ENCODE data around the gene EFNA5.
A peak's percentile ranks its signal among the peaks of the same experiment; 100 is the strongest.

Gene EFNA5

DNA sequence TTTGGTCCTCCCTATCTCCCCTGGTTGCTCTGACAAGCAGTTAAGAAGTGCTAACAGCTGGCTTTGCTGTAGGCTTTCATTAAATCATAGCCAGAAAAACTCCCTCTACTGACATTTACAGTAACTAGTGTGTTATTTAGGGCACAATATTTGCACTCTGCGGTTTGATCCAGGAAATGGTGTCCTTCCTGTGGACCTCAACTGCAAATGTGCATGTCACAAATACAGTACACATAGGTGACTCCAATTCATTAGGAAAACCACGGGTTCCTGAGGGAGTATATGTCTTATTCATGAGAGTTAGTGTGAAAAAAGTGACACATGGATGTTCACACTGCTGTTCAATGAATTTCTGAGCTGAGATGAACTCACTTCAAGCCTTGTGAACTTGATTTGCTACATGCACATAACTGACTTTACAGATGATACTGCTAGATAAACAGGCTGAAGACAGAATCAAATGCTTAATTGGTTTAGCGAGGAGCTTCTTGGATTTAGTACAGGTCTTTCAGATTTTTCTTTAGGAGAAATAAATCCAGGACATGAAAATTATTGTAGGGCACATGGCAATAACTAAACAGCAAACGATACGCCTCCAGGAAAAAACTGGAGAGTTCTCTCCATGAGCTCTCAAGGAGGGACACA lies 281.5 kb downstream of the EFNA5 start:
- TF ChIP-seq, protein P1, sequence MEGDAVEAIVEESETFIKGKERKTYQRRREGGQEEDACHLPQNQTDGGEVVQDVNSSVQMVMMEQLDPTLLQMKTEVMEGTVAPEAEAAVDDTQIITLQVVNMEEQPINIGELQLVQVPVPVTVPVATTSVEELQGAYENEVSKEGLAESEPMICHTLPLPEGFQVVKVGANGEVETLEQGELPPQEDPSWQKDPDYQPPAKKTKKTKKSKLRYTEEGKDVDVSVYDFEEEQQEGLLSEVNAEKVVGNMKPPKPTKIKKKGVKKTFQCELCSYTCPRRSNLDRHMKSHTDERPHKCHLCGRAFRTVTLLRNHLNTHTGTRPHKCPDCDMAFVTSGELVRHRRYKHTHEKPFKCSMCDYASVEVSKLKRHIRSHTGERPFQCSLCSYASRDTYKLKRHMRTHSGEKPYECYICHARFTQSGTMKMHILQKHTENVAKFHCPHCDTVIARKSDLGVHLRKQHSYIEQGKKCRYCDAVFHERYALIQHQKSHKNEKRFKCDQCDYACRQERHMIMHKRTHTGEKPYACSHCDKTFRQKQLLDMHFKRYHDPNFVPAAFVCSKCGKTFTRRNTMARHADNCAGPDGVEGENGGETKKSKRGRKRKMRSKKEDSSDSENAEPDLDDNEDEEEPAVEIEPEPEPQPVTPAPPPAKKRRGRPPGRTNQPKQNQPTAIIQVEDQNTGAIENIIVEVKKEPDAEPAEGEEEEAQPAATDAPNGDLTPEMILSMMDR (IDR thresholded peaks at IDR 0.05; ENCODE audit: insufficient read depth, low read length, poor library complexity, severe bottlenecking) = peak; percentile 7
- no peaks in the 10 kb centered on the region for H3K27me3 ChIP-seq (replicated peaks; ENCODE audit: control insufficient read depth, insufficient read depth, low read length)
- DNase-seq (ENCODE audit: extremely low read depth, insufficient read length) = peak; percentile 78
- no peak overlapping the region for H3K4me3 ChIP-seq (replicated peaks; ENCODE audit: low read depth, low read length)
- no peaks in the 10 kb centered on the region for H3K36me3 ChIP-seq (ENCODE audit: control insufficient read depth, insufficient read depth, low read length)

DNA sequence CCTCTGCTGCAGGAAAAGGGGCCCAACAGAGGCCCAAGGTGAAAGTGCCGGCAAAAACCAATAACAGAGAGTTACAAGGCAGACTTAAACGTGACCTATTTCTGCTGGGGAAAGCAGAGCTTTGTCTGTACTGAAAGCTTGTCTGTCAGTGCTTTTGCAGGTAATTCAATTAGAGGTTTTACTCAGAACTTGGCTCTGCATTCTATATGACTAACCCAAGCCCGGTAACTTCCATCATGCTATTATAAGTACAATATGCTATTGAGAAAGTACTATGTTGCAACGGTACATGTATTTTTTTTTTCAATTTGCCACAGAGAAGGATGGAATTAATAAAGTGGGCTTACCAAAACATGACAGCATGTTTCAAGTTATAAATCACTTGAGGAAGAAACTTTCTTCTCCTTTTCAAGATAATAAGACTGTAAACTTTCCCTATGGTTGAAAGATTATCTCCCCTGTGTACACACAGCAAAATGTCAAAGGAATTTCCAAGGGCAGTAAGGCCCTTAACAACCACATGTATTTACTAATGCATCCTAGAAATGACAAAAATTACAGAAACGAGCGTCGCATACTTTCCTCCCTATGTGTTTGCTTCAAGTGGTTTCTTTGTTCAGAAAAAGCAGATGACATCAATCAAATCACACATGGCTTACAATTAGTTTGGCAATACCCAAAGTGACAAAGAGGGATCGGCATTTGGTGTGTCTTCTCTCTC lies 282.4 kb downstream of the EFNA5 start:
- no peaks in the 10 kb centered on the region for H3K36me3 ChIP-seq (ENCODE audit: control insufficient read depth, insufficient read depth, low read length)
- DNase-seq (ENCODE audit: extremely low read depth, insufficient read length) = peak; percentile 59
- no peaks in the 10 kb centered on the region for H3K27me3 ChIP-seq (replicated peaks; ENCODE audit: control insufficient read depth, insufficient read depth, low read length)
- no peak overlapping the region for H3K4me3 ChIP-seq (replicated peaks; ENCODE audit: low read depth, low read length)
- TF ChIP-seq, protein P1 (IDR thresholded peaks at IDR 0.05; ENCODE audit: insufficient read depth, low read length, poor library complexity, severe bottlenecking) = no peak

DNA sequence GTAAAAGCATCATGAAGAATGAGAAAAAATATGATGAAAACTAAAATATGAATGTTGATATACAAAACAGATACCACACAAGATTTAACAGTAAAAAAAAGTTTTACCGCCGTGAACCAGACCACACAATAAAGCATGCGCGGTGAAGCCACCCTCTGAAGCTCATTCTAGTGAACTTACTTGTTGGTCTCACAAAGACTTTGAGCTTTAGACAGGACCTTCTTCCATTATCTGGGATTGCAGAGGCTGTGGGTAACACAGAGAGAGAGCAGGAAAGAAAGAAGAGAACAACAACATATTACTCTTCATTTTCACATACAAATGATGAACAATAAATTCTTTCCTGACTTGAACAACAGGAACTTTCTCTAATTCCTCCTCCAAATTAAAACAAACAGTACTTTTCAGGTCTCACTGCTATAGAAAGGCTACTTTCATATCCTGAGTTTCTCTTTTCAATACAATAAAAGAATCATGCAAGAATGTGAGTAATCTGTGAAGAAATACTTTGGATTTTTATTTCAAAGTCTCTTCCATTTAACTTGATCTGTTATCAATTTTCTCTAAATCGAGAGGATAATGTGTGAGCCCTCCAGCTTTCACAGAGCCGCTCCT lies 283.1 kb downstream of the EFNA5 start:
- H3K27me3 ChIP-seq (replicated peaks; ENCODE audit: control insufficient read depth, insufficient read depth, low read length) = no peaks in the 10 kb centered on the region
- H3K36me3 ChIP-seq (ENCODE audit: control insufficient read depth, insufficient read depth, low read length) = no peaks in the 10 kb centered on the region
- TF ChIP-seq, protein P1 (IDR thresholded peaks at IDR 0.05; ENCODE audit: insufficient read depth, low read length, poor library complexity, severe bottlenecking) = no peak
- no peak overlapping the region for H3K4me3 ChIP-seq (replicated peaks; ENCODE audit: low read depth, low read length)
- no peak for DNase-seq (ENCODE audit: extremely low read depth, insufficient read length)

DNA sequence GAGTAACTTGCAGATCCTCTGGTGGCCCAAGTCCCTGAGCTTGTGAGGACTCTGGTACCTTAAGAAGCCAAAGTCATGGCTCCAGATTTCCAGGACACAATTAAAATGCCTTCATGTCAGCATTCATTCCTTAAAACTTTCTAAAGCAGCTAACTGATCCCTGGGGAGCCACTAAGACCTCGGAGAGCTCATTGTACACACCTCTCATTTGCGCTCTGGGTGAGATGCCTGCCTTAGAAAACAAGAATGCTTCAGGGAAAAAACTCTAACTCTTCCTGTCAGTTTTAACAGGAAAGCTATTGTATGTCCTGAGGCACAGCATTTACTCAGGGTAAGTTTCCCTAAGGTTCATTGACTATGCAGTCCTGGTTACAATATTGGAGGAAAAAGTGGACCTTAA lies 285.0 kb downstream of the EFNA5 start:
- no peaks in the 10 kb centered on the region for H3K36me3 ChIP-seq (ENCODE audit: control insufficient read depth, insufficient read depth, low read length)
- no peaks in the 10 kb centered on the region for H3K27me3 ChIP-seq (replicated peaks; ENCODE audit: control insufficient read depth, insufficient read depth, low read length)
- TF ChIP-seq, protein P1 (IDR thresholded peaks at IDR 0.05; ENCODE audit: insufficient read depth, low read length, poor library complexity, severe bottlenecking) = no peak
- no peak overlapping the region for H3K4me3 ChIP-seq (replicated peaks; ENCODE audit: low read depth, low read length)
- no peak for DNase-seq (ENCODE audit: extremely low read depth, insufficient read length)

DNA sequence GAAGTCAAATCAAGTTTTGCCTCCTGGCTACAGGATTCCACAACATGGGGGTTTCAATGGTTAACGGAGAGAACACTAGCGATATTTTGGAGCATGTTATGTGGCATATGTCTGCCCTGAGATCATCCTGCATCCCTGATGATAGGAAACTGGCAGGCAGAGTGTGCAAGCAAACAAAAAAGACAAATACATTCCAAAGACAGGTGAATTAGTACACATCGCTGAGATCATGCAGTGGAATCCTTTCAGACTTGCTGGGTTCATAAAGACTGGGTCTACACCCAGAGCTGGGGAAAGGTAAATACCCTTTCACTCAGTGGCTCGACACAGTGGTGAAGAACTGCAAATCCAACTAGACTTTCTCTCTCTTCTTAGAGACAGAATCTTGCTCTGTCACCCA lies 286.5 kb downstream of the EFNA5 start:
- H3K4me3 ChIP-seq (replicated peaks; ENCODE audit: low read depth, low read length) = no peak overlapping the region
- no peak for DNase-seq (ENCODE audit: extremely low read depth, insufficient read length)
- no peaks in the 10 kb centered on the region for H3K27me3 ChIP-seq (replicated peaks; ENCODE audit: control insufficient read depth, insufficient read depth, low read length)
- TF ChIP-seq, protein P1 (IDR thresholded peaks at IDR 0.05; ENCODE audit: insufficient read depth, low read length, poor library complexity, severe bottlenecking) = no peak
- no peaks in the 10 kb centered on the region for H3K36me3 ChIP-seq (ENCODE audit: control insufficient read depth, insufficient read depth, low read length)

Measured in GM06990 (cell line).